Gastroesophageal sphincter (tissue), 3 donors: ENCODE results near the gene HOXA7.

ENCODE experiments used
- EP300 ChIP-seq: sonication (generic); formaldehyde crosslinking; IDR thresholded peaks from one replicate; pipeline ENCODE4 v1.6.1; 2017; ENCODE audit warnings: antibody characterized with exemption, mild to moderate bottlenecking
- POLR2A ChIP-seq, 2 donors: fragments of 450-650 bp; IDR thresholded peaks; one replicate each; pipeline ENCODE4 v1.6.1; 2017; ENCODE audit warnings: antibody characterized with exemption in 2 of 2, mild to moderate bottlenecking in 2 of 2, moderate library complexity in 1 of 2
- TF ChIP-seq, protein P1 (sequence below), 4 experiments: fragments of 200-600 bp in 2 of 4; fragments of 450-650 bp in 2 of 4; sonication (generic) in 1 of 4; IDR thresholded peaks; one replicate each; pipeline ENCODE4 v1.5.1; 2017 to 2019; ENCODE audit warnings: antibody characterized with exemption in 4 of 4, mild to moderate bottlenecking in 2 of 4, moderate library complexity in 2 of 4

DNA sequence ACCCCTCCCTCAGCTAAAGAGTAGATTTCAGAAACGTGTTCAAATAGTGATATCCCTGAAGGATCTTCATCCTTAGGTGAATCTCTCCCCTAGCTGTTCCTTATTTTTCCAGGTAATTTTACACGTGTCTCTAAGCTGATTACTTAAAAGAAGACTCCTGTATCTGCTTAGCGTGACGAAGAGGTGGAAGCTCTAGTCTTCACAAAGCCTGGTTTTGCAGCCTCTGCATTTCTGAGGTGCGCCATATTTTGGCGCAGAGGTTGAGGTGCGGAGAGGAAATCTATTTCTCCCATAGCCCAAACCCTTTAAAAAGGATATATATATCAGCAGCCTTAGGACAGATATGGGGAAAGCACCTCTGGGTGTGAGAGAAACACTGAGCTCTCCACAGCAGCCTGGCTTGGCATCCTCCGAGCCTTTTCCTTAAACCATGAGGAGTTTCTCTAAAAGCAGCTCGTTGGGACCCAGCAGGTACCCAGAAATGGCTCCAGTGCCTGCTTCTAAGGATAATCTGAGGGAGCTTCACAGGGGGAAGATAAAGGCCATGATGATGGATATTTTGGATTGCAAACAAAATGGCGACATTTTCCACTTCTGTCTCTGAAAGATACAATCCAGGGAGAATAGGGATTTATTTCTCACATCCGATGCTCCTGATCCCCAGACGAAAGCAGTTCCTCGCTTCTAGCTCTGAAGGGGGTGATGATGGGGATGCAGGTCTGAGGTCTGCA, 51.0 kb downstream of the HOXA7 start:
- TF ChIP-seq, protein P1, sequence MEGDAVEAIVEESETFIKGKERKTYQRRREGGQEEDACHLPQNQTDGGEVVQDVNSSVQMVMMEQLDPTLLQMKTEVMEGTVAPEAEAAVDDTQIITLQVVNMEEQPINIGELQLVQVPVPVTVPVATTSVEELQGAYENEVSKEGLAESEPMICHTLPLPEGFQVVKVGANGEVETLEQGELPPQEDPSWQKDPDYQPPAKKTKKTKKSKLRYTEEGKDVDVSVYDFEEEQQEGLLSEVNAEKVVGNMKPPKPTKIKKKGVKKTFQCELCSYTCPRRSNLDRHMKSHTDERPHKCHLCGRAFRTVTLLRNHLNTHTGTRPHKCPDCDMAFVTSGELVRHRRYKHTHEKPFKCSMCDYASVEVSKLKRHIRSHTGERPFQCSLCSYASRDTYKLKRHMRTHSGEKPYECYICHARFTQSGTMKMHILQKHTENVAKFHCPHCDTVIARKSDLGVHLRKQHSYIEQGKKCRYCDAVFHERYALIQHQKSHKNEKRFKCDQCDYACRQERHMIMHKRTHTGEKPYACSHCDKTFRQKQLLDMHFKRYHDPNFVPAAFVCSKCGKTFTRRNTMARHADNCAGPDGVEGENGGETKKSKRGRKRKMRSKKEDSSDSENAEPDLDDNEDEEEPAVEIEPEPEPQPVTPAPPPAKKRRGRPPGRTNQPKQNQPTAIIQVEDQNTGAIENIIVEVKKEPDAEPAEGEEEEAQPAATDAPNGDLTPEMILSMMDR (IDR thresholded peaks at IDR 0.05) = no peak
- TF ChIP-seq POLR2A (IDR thresholded peaks at IDR 0.05) (no peak), EP300 (no peak)
